HEK293 (cell line): ENCODE results near the gene RRP9.

Experiments
- CTCF ChIA-PET: fragments of 350-600 bp; formaldehyde crosslinking; extraction: SDS; loops from one replicate; lab custom pipeline; 2021; ENCODE audit warnings: antibody characterized with exemption; lab: Yijun Ruan, JAX
- POLR2A ChIA-PET: fragments of 300-600 bp; formaldehyde crosslinking; extraction: SDS; loops from one replicate; lab custom pipeline; 2020; ENCODE audit warnings: antibody characterized with exemption, inconsistent platforms; lab: Yijun Ruan, JAX
- H3K27ac ChIP-seq: fragments of 200-500 bp; sonication (Bioruptor generic); 2 replicates; pipeline ENCODE4 v1.5.1; 2014; ENCODE audit warnings: low read depth, low read length, control low read depth, inconsistent platforms; ENCODE audit errors: extremely low read depth
- H3K36me3 ChIP-seq, 2 experiments: fragments of 200-500 bp in 1 of 2; sonication (Bioruptor generic) in 1 of 2; 1 replicate in 1 of 2; 2 replicates in 1 of 2; pipeline ENCODE4 v1.5.1; 2014 to 2017; ENCODE audit warnings: inconsistent platforms in 2 of 2, low read length in 2 of 2; ENCODE audit not compliant: control insufficient read depth in 2 of 2, insufficient read depth in 1 of 2
- H3K4me1 ChIP-seq: fragments of 200-500 bp; sonication (Bioruptor generic); 2 replicates; pipeline ENCODE4 v1.5.1; 2014; ENCODE audit warnings: mild to moderate bottlenecking, low read length, inconsistent platforms; ENCODE audit not compliant: control insufficient read depth, insufficient read depth
- H3K4me3 ChIP-seq: 2 replicates; pipeline ENCODE4 v1.5.1; 2011; ENCODE audit warnings: low read depth, mild to moderate bottlenecking, control low read depth, low read length, moderate library complexity
- H3K9me3 ChIP-seq: fragments of 200-500 bp; sonication (Bioruptor generic); 2 replicates; pipeline ENCODE4 v1.5.1; 2014; ENCODE audit warnings: low read depth, low read length, inconsistent platforms; ENCODE audit not compliant: control insufficient read depth, insufficient read depth
- EGR2 ChIP-seq: fragments of 450-650 bp; formaldehyde crosslinking; IDR thresholded peaks from 2 replicates; pipeline ENCODE4 v1.5.1; 2016; ENCODE audit warnings: low read depth, missing biosample characterization, missing genetic modification characterization
- GLIS2 ChIP-seq: fragments of 450-650 bp; formaldehyde crosslinking; IDR thresholded peaks from 2 replicates; pipeline ENCODE4 v1.5.1; 2016; ENCODE audit warnings: missing biosample characterization, missing genetic modification characterization
- KLF1 ChIP-seq: fragments of 450-650 bp; formaldehyde crosslinking; IDR thresholded peaks from 2 replicates; pipeline ENCODE4 v1.5.1; 2016; ENCODE audit warnings: missing biosample characterization, missing genetic modification characterization
- MEIS1 ChIP-seq: sonication (generic); formaldehyde crosslinking; IDR thresholded peaks from 2 replicates; pipeline ENCODE4 v1.8.1; 2022; ENCODE audit warnings: missing genetic modification reagents, mild to moderate bottlenecking, borderline replicate concordance
- PRDM1 ChIP-seq: fragments of 450-650 bp; formaldehyde crosslinking; IDR thresholded peaks from 2 replicates; pipeline ENCODE4; 2016; ENCODE audit warnings: missing biosample characterization, missing genetic modification characterization
- RBAK ChIP-seq: fragments of 450-650 bp; formaldehyde crosslinking; IDR thresholded peaks from 2 replicates; pipeline ENCODE4 v1.5.1; 2016; ENCODE audit warnings: missing biosample characterization, missing genetic modification characterization
- REPIN1 ChIP-seq: fragments of 450-650 bp; formaldehyde crosslinking; IDR thresholded peaks from 2 replicates; pipeline ENCODE4 v1.5.1; 2017; ENCODE audit warnings: missing biosample characterization, missing genetic modification characterization, low read depth
- SCRT1 ChIP-seq: fragments of 450-650 bp; formaldehyde crosslinking; IDR thresholded peaks from 2 replicates; pipeline ENCODE4 v1.5.1; 2016; ENCODE audit warnings: missing biosample characterization, missing genetic modification characterization, borderline replicate concordance
- SCRT2 ChIP-seq: fragments of 450-650 bp; formaldehyde crosslinking; IDR thresholded peaks from 2 replicates; pipeline ENCODE4 v1.5.1; 2016; ENCODE audit warnings: missing biosample characterization, missing genetic modification characterization
- ZBTB17 ChIP-seq: fragments of 450-650 bp; formaldehyde crosslinking; IDR thresholded peaks from 2 replicates; pipeline ENCODE4 v1.5.1; 2016; ENCODE audit warnings: missing biosample characterization, missing genetic modification characterization
- ZBTB21 ChIP-seq: fragments of 450-650 bp; formaldehyde crosslinking; IDR thresholded peaks from 2 replicates; pipeline ENCODE4 v1.5.1; 2017; ENCODE audit warnings: missing biosample characterization, missing genetic modification characterization
- ZFHX2 ChIP-seq: fragments of 450-650 bp; formaldehyde crosslinking; conservative IDR thresholded peaks from 2 replicates; pipeline ENCODE4 v1.5.1; 2016; ENCODE audit warnings: missing biosample characterization, missing genetic modification characterization
- ZNF211 ChIP-seq: fragments of 450-650 bp; formaldehyde crosslinking; IDR thresholded peaks from 2 replicates; pipeline ENCODE4 v1.5.1; 2016; ENCODE audit warnings: low read depth, missing biosample characterization, missing genetic modification characterization
- ZNF366 ChIP-seq: fragments of 450-650 bp; formaldehyde crosslinking; conservative IDR thresholded peaks from 2 replicates; pipeline ENCODE4 v1.5.1; 2016; ENCODE audit warnings: missing biosample characterization, missing genetic modification characterization
- ZNF558 ChIP-seq: fragments of 450-650 bp; formaldehyde crosslinking; IDR thresholded peaks from 2 replicates; pipeline ENCODE4 v1.5.1; 2016; ENCODE audit warnings: missing biosample characterization, missing genetic modification characterization
- ZNF561 ChIP-seq: fragments of 450-650 bp; IDR thresholded peaks from 2 replicates; pipeline ENCODE4 v1.5.1; 2018; ENCODE audit warnings: missing biosample characterization, missing genetic modification characterization, borderline replicate concordance
- ZNF600 ChIP-seq: fragments of 450-650 bp; formaldehyde crosslinking; IDR thresholded peaks from 2 replicates; pipeline ENCODE4 v1.5.1; 2016; ENCODE audit warnings: missing biosample characterization, missing genetic modification characterization
- ZNF677 ChIP-seq: fragments of 450-650 bp; IDR thresholded peaks from 2 replicates; pipeline ENCODE4 v1.5.0; 2018; ENCODE audit warnings: missing biosample characterization, mild to moderate bottlenecking, missing genetic modification characterization, moderate library complexity
- ZXDB ChIP-seq: fragments of 450-650 bp; formaldehyde crosslinking; IDR thresholded peaks from 2 replicates; pipeline ENCODE4 v1.5.1; 2016; ENCODE audit warnings: missing biosample characterization, missing genetic modification characterization
- TF ChIP-seq, protein P1 (sequence below): fragments of 450-650 bp; formaldehyde crosslinking; IDR thresholded peaks from 2 replicates; pipeline ENCODE4 v1.5.1; 2016; ENCODE audit warnings: missing biosample characterization, missing genetic modification characterization
- TF ChIP-seq, protein P2 (sequence below): fragments of 450-650 bp; formaldehyde crosslinking; IDR thresholded peaks from 2 replicates; pipeline ENCODE4 v1.5.1; 2016; ENCODE audit warnings: missing biosample characterization, missing genetic modification characterization
- TF ChIP-seq, protein P3 (sequence below): fragments of 450-650 bp; formaldehyde crosslinking; IDR thresholded peaks from 2 replicates; pipeline ENCODE4 v1.5.1; 2016; ENCODE audit warnings: missing biosample characterization, missing genetic modification characterization

Gene RRP9

GRCh38 chr3:51970606-51971300, 29.0 kb upstream of the RRP9 start (continued):
- TF ChIP-seq, protein P1, sequence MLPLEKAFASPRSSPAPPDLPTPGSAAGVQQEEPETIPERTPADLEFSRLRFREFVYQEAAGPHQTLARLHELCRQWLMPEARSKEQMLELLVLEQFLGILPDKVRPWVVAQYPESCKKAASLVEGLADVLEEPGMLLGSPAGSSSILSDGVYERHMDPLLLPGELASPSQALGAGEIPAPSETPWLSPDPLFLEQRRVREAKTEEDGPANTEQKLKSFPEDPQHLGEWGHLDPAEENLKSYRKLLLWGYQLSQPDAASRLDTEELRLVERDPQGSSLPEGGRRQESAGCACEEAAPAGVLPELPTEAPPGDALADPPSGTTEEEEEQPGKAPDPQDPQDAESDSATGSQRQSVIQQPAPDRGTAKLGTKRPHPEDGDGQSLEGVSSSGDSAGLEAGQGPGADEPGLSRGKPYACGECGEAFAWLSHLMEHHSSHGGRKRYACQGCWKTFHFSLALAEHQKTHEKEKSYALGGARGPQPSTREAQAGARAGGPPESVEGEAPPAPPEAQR (tag by site-specific recombination), result no peak

DNA sequence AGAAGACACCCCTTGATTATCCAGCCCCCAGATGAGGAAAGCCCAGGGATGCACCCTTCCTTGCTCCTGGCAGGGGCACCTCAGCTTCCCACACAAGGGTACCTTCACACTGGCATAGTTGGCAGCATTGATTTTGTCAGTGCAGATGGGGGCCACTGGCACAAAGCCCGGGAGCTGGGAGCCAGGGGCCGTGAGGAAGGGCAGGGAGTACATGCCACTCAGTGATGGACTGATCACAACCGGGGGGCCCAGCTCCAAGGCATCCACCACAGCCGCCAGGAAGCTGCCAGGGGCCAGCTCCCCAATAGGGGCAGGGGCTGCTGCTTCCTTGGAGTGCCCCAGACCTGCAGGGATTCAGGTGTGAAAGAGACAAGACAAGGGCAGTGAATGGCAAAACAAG, 28.1 kb upstream of the RRP9 start:
- H3K27ac ChIP-seq, result no peak overlapping the region
- H3K9me3 ChIP-seq, result no peaks in the 10 kb centered on the region
- POLR2A ChIA-PET, result interaction anchor here (0.6 to 1.6 kb wide), 3 partner anchors 10 to 17 kb away, joined by 3 to 6 read pairs (median 5); no protein-coding TSS in a partner anchor
- no peak overlapping the region for H3K4me3 ChIP-seq
- peaks cover 0 to 7% of the 10 kb centered on the region in 2 experiments; a peak in 1 of 3 replicates for H3K36me3 ChIP-seq
- CTCF ChIA-PET, result interaction anchor here (1.2 to 1.4 kb wide), 2 partner anchors 27 to 28 kb away, joined by 4 to 9 read pairs; partner anchors contain the start of gene RRP9
- TF ChIP-seq ZNF558 (no peak), MEIS1 (CRISPR knock-in tag) (no peak), ZBTB21 (no peak), ZNF211 (tag by site-specific recombination) (no peak), GLIS2 (tag by site-specific recombination) (no peak), RBAK (no peak)
- TF ChIP-seq, protein P2, sequence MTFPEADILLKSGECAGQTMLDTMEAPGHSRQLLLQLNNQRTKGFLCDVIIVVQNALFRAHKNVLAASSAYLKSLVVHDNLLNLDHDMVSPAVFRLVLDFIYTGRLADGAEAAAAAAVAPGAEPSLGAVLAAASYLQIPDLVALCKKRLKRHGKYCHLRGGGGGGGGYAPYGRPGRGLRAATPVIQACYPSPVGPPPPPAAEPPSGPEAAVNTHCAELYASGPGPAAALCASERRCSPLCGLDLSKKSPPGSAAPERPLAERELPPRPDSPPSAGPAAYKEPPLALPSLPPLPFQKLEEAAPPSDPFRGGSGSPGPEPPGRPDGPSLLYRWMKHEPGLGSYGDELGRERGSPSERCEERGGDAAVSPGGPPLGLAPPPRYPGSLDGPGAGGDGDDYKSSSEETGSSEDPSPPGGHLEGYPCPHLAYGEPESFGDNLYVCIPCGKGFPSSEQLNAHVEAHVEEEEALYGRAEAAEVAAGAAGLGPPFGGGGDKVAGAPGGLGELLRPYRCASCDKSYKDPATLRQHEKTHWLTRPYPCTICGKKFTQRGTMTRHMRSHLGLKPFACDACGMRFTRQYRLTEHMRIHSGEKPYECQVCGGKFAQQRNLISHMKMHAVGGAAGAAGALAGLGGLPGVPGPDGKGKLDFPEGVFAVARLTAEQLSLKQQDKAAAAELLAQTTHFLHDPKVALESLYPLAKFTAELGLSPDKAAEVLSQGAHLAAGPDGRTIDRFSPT, result 0 out of 2 replicates have a peak, but pooled peaks have one; percentile 38
- 0 out of 2 replicates have a peak, but pooled peaks cover 2% of the 10 kb centered on the region for H3K4me1 ChIP-seq

DNA sequence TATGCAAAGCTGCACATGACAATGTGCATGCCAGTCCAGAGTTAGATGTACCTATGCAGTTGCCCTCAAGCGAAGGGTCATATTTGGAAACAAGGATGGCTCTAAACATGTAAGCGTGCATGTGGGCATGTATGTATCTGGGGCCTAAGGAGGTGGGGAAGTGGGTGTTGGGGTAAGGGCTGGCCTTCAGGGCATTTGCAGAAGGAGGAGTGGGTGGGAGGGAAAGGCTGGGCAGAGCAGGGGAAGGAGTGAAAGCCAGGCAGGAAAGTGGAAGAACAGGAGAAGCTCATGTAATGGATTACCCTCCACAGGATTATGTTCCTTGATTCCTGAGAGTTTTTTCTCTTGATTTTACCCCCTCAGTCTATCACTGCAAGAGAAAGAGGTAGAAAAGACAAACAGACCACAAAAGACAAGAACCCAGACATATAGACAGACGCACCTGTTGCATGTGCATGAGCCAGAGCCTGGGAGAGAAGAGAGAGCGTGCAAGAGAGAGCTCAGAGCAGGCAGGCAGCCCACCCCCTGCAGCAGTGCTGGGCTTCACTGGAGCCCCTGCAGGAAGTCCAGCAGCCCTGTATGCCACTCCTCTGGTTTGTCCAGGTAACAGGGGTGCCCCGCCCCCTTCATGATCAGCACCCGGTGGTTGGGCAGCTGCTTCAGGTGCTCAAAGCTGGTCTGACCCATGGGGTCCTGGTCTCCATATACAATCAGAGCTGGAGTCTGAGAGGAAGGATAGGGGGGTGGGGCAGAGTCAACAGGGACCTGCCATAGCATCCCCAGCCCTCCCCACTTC, 27.4 kb upstream of the RRP9 start:
- Histone ChIP-seq H3K4me3 (no peak overlapping the region), H3K36me3 (peaks cover 0 to 7% of the 10 kb centered on the region in 2 experiments; a peak in 1 of 3 replicates), H3K4me1 (0 out of 2 replicates have a peak, but pooled peaks cover 2% of the 10 kb centered on the region), H3K27ac (no peak overlapping the region), H3K9me3 (no peaks in the 10 kb centered on the region)
- CTCF ChIA-PET, result interaction anchor here (0.7 to 1.4 kb wide), 2 partner anchors 28 to 208 kb away, joined by 3 to 9 read pairs; partner anchors contain the start of gene RRP9
- TF ChIP-seq ZNF366 (tag by site-specific recombination), result no peak; the same call in 1 of the 2 replicates
- TF ChIP-seq EGR2, result peak; percentile 90
- TF ChIP-seq, protein P3, sequence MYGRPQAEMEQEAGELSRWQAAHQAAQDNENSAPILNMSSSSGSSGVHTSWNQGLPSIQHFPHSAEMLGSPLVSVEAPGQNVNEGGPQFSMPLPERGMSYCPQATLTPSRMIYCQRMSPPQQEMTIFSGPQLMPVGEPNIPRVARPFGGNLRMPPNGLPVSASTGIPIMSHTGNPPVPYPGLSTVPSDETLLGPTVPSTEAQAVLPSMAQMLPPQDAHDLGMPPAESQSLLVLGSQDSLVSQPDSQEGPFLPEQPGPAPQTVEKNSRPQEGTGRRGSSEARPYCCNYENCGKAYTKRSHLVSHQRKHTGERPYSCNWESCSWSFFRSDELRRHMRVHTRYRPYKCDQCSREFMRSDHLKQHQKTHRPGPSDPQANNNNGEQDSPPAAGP (tag by site-specific recombination), result 0 out of 2 replicates have a peak, but pooled peaks have one; percentile 0
- TF ChIP-seq KLF1 (tag by site-specific recombination), result no peak
- peak; percentile 20 for TF ChIP-seq ZBTB17
- no peak for TF ChIP-seq REPIN1 (tag by site-specific recombination)
- TF ChIP-seq ZXDB (tag by site-specific recombination), result no peak
- TF ChIP-seq ZNF600 (tag by site-specific recombination), result peak; percentile 82
- peak; percentile 84 for TF ChIP-seq PRDM1 (tag by site-specific recombination)
- no peak for TF ChIP-seq ZNF561 (tag by site-specific recombination)
- TF ChIP-seq GLIS2 (tag by site-specific recombination), result 0 out of 2 replicates have a peak, but pooled peaks have one; percentile 15
- TF ChIP-seq, protein P2, result 0 out of 2 replicates have a peak, but pooled peaks have one; percentile 27
- TF ChIP-seq ZFHX2 (tag by site-specific recombination), result peak; percentile 91
- no peak for TF ChIP-seq MEIS1 (CRISPR knock-in tag)
- TF ChIP-seq ZNF677 (tag by site-specific recombination), result no peak
- peak; percentile 89 for TF ChIP-seq SCRT1 (tag by site-specific recombination)
- peak; percentile 94 for TF ChIP-seq SCRT2
- POLR2A ChIA-PET, result interaction anchor here (1.6 to 1.8 kb wide), 2 partner anchors 13 to 14 kb away, joined by 5 to 8 read pairs; partner anchors contain the start of gene ACY1
